Adrenal gland (tissue), 12 donors: ENCODE data around the gene MTHFS. TPM values are rescaled to one million over a fixed set of nuclear protein-coding genes. Genes with fewer than 3 reads are reported as not detected.

ENCODE experiments used
- DNase-seq, 7 donors: peaks; one replicate each; pipeline ENCODE4 v3.0.0-alpha.2; 2019 to 2020
- H3K27ac ChIP-seq, 5 donors: fragments of 200-600 bp; sonication (generic) in 4 of 5; 1 replicate in 3 of 5; 2 replicates in 2 of 5; pipeline versions ENCODE4 v1.5.1 to v1.8.0; 2016 to 2020; ENCODE audit warnings: mild to moderate bottlenecking in 1 of 5
- H3K27me3 ChIP-seq: fragments of 200-600 bp; 2 replicates; pipeline ENCODE4 v1.8.0; 2021
- H3K36me3 ChIP-seq, 2 donors: fragments of 200-600 bp; replicated peaks in 1 of 2; 1 replicate in 1 of 2; 2 replicates in 1 of 2; pipeline versions ENCODE4 v1.5.1 to v1.8.0; 2018 to 2022
- H3K4me1 ChIP-seq, 2 donors: fragments of 200-600 bp; replicated peaks in 1 of 2; 1 replicate in 1 of 2; 2 replicates in 1 of 2; pipeline versions ENCODE4 v1.5.1 to v1.8.0; 2018 to 2021
- H3K4me3 ChIP-seq, 4 donors: fragments of 200-600 bp; sonication (generic) in 3 of 4; one replicate each; pipeline ENCODE4 v1.5.1; 2016 to 2018
- H3K9me3 ChIP-seq, 3 donors: fragments of 200-600 bp; sonication (generic) in 1 of 3; replicated peaks in 1 of 3; 1 replicate in 2 of 3; 2 replicates in 1 of 3; pipeline versions ENCODE4 v1.5.1 to v1.8.0; 2016 to 2021
- CTCF ChIP-seq, 6 experiments: fragments of 450-650 bp in 4 of 6; fragments of 200-600 bp in 2 of 6; sonication (generic) in 1 of 6; IDR thresholded peaks; 1 replicate in 5 of 6; 2 replicates in 1 of 6; pipeline versions ENCODE4 v1.5.1 to v1.8.0; 2016 to 2021; ENCODE audit warnings: antibody characterized with exemption in 6 of 6, mild to moderate bottlenecking in 2 of 6, moderate library complexity in 1 of 6
- POLR2A ChIP-seq, 2 donors: fragments of 450-650 bp; IDR thresholded peaks; one replicate each; pipeline ENCODE4 v1.6.1; 2017; ENCODE audit warnings: antibody characterized with exemption in 2 of 2, mild to moderate bottlenecking in 2 of 2, moderate library complexity in 1 of 2
- WGBS, 4 donors: extraction: QIAGEN DNeasy Blood & Tissue Kit in 2 of 4; methylation state at CpG; one replicate each; pipeline versions ENCODE4 v1.1.5 to v1.1.7; 2013 to 2017; 5-methylcytosine and 5-hydroxymethylcytosine counted together
- intact Hi-C, 2 donors: fragments of 100-400 bp; cut with DNase I; formaldehyde crosslinking; loops; one replicate each; pipeline versions ENCODE4 v1.14.1 to v1.15.0; 2022 to 2023
- polyA plus RNA-seq, 3 donors: library from polyadenylated mRNA; stranded (reverse); fragments of 200-250 nt in 2 of 3; fragments of 350-450 nt in 1 of 3; fragmentation: Illumina TruSeq in 1 of 3; extraction: RNeasy Lipid Tissue Mini Kit (QIAGEN cat#74804) in 1 of 3; gene quantifications; one replicate each; pipeline ENCODE4 v1.2.3, GENCODE V29; 2013 to 2014
- total RNA-seq, 9 donors: library from RNA; depleted of rRNA in 4 of 9; stranded (reverse); fragments of >200 nt in 4 of 9; fragments of 120-200 nt in 1 of 9; fragmentation: NEBNext Ultra II Directional in 1 of 9; extraction: Animal tissue kit (Norgen Biotek cat#: 25700) in 1 of 9; gene quantifications; one replicate each; pipeline versions ENCODE4 v1.1.0 to v1.2.4, GENCODE V29; 2013 to 2023
- donor health status: healthy with polysubstance abuse.
- donor health status: Bipolar disorder and iron deficiency.
- donor health status: DM: yes; HTN: yes; CAD: no.
- donor health status: DM: no; HTN: no; CAD: no.
- donor health status: DM: no; HTN: no; CAD: no.
- donor health status: DM: yes; HTN: yes; CAD: no.

MTHFS gene
- total and polyA plus RNA-seq, 12 donors = 8.7 to 63.6 (median 28.8) TPM

- 13 to 53% (median 35%) methylated on average over 7 to 8 of the region's 8 CpGs for WGBS, 4 donors
- no peak for DNase-seq
- Histone ChIP-seq H3K27ac (peak overlapping the region; percentile 31 to 96 (median 85)), H3K4me3 (peak overlapping the region; percentile 41 to 73 (median 68)), H3K27me3 (no peaks in the 10 kb centered on the region), H3K9me3 (no peaks in the 10 kb centered on the region), H3K36me3 (no peaks in the 10 kb centered on the region), H3K4me1 (peaks cover 4 to 21% of the 10 kb centered on the region in 2 donors)
- intact Hi-C loops = no loop called here
- TF ChIP-seq CTCF (IDR thresholded peaks at IDR 0.05) (no peak), POLR2A (IDR thresholded peaks at IDR 0.05) (no peak)
Measured at GRCh38 chr15:79897380-79897678, 515 bp upstream of the MTHFS start.

- H3K4me3 ChIP-seq = peak overlapping the region; percentile 41 to 73 (median 68)
- peaks cover 4 to 21% of the 10 kb centered on the region in 2 donors for H3K4me1 ChIP-seq
- no peaks in the 10 kb centered on the region for H3K27me3 ChIP-seq
- no peak for DNase-seq
- intact Hi-C loops = no loop called here
- no peaks in the 10 kb centered on the region for H3K36me3 ChIP-seq
- H3K9me3 ChIP-seq = no peaks in the 10 kb centered on the region
- TF ChIP-seq CTCF (IDR thresholded peaks at IDR 0.05) = no peak
- H3K27ac ChIP-seq = peak overlapping the region; percentile 31 to 96 (median 85)
- 14 to 29% (median 22%) methylated on average over 10 of the region's 10 CpGs for WGBS, 4 donors
Measured at GRCh38 chr15:79896131-79896633, 632 bp downstream of the MTHFS start.

- H3K27ac ChIP-seq = no peak overlapping the region
- no peaks in the 10 kb centered on the region for H3K27me3 ChIP-seq
- H3K36me3 ChIP-seq = peaks cover 0 to 7% of the 10 kb centered on the region in 2 donors
- 78 to 95% (median 89%) methylated on average over 10 of the region's 10 CpGs for WGBS, 4 donors
- no peak overlapping the region for H3K4me3 ChIP-seq
- no peaks in the 10 kb centered on the region for H3K4me1 ChIP-seq
- TF ChIP-seq POLR2A (IDR thresholded peaks at IDR 0.05) (no peak), CTCF (IDR thresholded peaks at IDR 0.05) (no peak)
- intact Hi-C loops = no loop called here
- no peaks in the 10 kb centered on the region for H3K9me3 ChIP-seq
- no peak for DNase-seq
Measured at GRCh38 chr15:79887054-79887930, 9.5 kb downstream of the MTHFS start.

DNA sequence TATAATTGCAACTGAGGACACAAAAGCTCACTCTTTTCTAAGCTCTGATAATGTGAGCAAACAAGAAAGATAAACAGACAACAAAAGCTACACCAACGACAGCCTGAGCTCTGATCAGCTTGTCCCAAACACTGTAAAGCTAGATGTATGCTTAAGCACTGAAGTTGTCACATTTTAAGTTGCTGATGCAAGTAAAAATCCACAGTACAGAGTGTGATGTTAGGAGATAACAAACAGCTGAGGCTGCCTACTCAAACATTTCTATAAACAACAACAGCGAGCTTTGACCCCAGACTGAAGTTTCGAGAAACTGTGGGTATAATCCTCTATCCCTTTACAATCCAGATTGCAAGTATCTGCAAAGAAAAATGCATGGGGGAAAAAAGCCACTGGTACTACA lies 10.7 kb downstream of the MTHFS start:
- intact Hi-C loops = no loop called here
- no peak for DNase-seq
- no peak for TF ChIP-seq CTCF (IDR thresholded peaks at IDR 0.05)
- no peak for TF ChIP-seq POLR2A (IDR thresholded peaks at IDR 0.05)
- Histone ChIP-seq H3K4me1 (peaks cover 5 to 9% of the 10 kb centered on the region in 2 donors), H3K4me3 (no peak overlapping the region), H3K9me3 (no peaks in the 10 kb centered on the region), H3K36me3 (peaks cover 0 to 7% of the 10 kb centered on the region in 2 donors), H3K27ac (no peak overlapping the region), H3K27me3 (no peaks in the 10 kb centered on the region)
- WGBS, 4 donors = 75 to 87% (median 84%) methylated on average over 3 of the region's 3 CpGs
